Measurements from ENCODE around the gene DNAAF9.

GRCh38 chr20:3405139-3405538, 2.3 kb downstream of the DNAAF9 start:
- TF ChIP-seq CTCF (IDR thresholded peaks at IDR 0.05) (no peak), POLR2A (IDR thresholded peaks at IDR 0.05; ENCODE audit: low read length) (no peak), USF2 (IDR thresholded peaks at IDR 0.05) (no peak), KDM1A (IDR thresholded peaks at IDR 0.05; ENCODE audit: low read depth) (no peak), EP300 (IDR thresholded peaks at IDR 0.05) (no peak), NR3C1 (IDR thresholded peaks at IDR 0.05) (no peak), RAD21 (conservative IDR thresholded peaks at IDR 0.05 in 1 of 2, IDR thresholded peaks at IDR 0.05 in 1 of 2) (no peak), ZC3H11A (IDR thresholded peaks at IDR 0.05) (no peak), JUNB (IDR thresholded peaks at IDR 0.05) (no peak), CEBPB (IDR thresholded peaks at IDR 0.05) (no peak), MAX (IDR thresholded peaks at IDR 0.05) (no peak), PBX3 (IDR thresholded peaks at IDR 0.05) (no peak), REST (IDR thresholded peaks at IDR 0.05) (no peak)
